ENCODE data around the gene ENTPD5.

Gene ENTPD5

GRCh38 chr14:74019408-74020137, 485 bp upstream of the ENTPD5 start:
- Histone ChIP-seq H3K9me3 (ENCODE audit: control insufficient read depth, insufficient read depth, low read depth, low read length) (no peaks in the 10 kb centered on the region), H3K4me1 (ENCODE audit: control insufficient read depth, insufficient read depth, low read length) (0 out of 2 replicates have a peak, but pooled peaks cover 2% of the 10 kb centered on the region), H3K36me3 (ENCODE audit: control insufficient read depth in 2 of 2, insufficient read depth in 1 of 2, low read length in 2 of 2) (peaks cover 0 to 4% of the 10 kb centered on the region in 2 experiments; a peak in 1 of 3 replicates), H3K4me3 (ENCODE audit: low read depth, low read length) (peak overlapping the region; percentile 93), H3K27ac (ENCODE audit: extremely low read depth, low read depth, low read length) (peak overlapping the region; percentile 85; the same call in 1 of the 2 replicates)
- POLR2A ChIA-PET, result interaction anchor here (1.2 kb wide), 1 partner anchor 168 kb away, joined by 3 read pairs; the partner anchor contains the start of gene PTGR2
- peak; percentile 84; the same call in 1 of the 2 replicates for TF ChIP-seq HIC1 (tag by site-specific recombination; IDR thresholded peaks at IDR 0.05)
- no peak for TF ChIP-seq PRDM6 (tag by site-specific recombination; IDR thresholded peaks at IDR 0.05)
- no peak for TF ChIP-seq FEZF1 (tag by site-specific recombination; IDR thresholded peaks at IDR 0.05)
- no peak for TF ChIP-seq BCL6B (tag by site-specific recombination; IDR thresholded peaks at IDR 0.05)
- no peak for TF ChIP-seq ZSCAN30 (tag by site-specific recombination; IDR thresholded peaks at IDR 0.05)
- TF ChIP-seq ZXDB (tag by site-specific recombination; IDR thresholded peaks at IDR 0.05), result 0 out of 2 replicates have a peak, but pooled peaks have one; percentile 7
- TF ChIP-seq ZNF747 (tag by site-specific recombination; IDR thresholded peaks at IDR 0.05), result no peak
- CTCF ChIA-PET, result no interaction called here

- peaks cover 4 to 5% of the 10 kb centered on the region in 2 experiments; a peak in 2 of 3 replicates for H3K36me3 ChIP-seq (ENCODE audit: control insufficient read depth in 2 of 2, insufficient read depth in 1 of 2, low read length in 2 of 2)
- TF ChIP-seq SP7 (tag by site-specific recombination; IDR thresholded peaks at IDR 0.05), result no peak
- peak; percentile 47; the same call in 1 of the 2 replicates for TF ChIP-seq PRDM1 (tag by site-specific recombination; IDR thresholded peaks at IDR 0.05)
- no peak for TF ChIP-seq ZNF335 (tag by site-specific recombination; conservative IDR thresholded peaks at IDR 0.05)
- 0 out of 2 replicates have a peak, but pooled peaks have one; percentile 2 for TF ChIP-seq ZNF561 (tag by site-specific recombination; IDR thresholded peaks at IDR 0.05; ENCODE audit: borderline replicate concordance)
- TF ChIP-seq KLF17 (tag by site-specific recombination; IDR thresholded peaks at IDR 0.05), result peak; percentile 13; the same call in 1 of the 2 replicates
- TF ChIP-seq WT1 (tag by site-specific recombination; IDR thresholded peaks at IDR 0.05), result peak; percentile 90
- no peaks in the 10 kb centered on the region for H3K9me3 ChIP-seq (ENCODE audit: control insufficient read depth, insufficient read depth, low read depth, low read length)
- H3K4me3 ChIP-seq (ENCODE audit: low read depth, low read length), result peak overlapping the region; percentile 93
- CTCF ChIA-PET, result interaction anchor here (1.1 kb wide), 1 partner anchor 21 kb away, joined by 5 read pairs; no protein-coding TSS in a partner anchor
- H3K27ac ChIP-seq (ENCODE audit: extremely low read depth, low read depth, low read length), result peak overlapping the region; percentile 85; the same call in 1 of the 2 replicates
- POLR2A ChIA-PET, result interaction anchor here (1.1 kb wide), 1 partner anchor 560 kb away, joined by 5 read pairs; the partner anchor contains the start of gene NUMB
- H3K4me1 ChIP-seq (ENCODE audit: control insufficient read depth, insufficient read depth, low read length), result 0 out of 2 replicates have a peak, but pooled peaks cover 2% of the 10 kb centered on the region
Observed at GRCh38 chr14:74018174-74018585, 908 bp downstream of the ENTPD5 start.

- Histone ChIP-seq H3K4me3 (ENCODE audit: low read depth, low read length) (no peak overlapping the region), H3K4me1 (ENCODE audit: control insufficient read depth, insufficient read depth, low read length) (0 out of 2 replicates have a peak, but pooled peaks cover 2% of the 10 kb centered on the region), H3K36me3 (ENCODE audit: control insufficient read depth in 2 of 2, insufficient read depth in 1 of 2, low read length in 2 of 2) (peaks cover 9 to 11% of the 10 kb centered on the region in 2 experiments; a peak in 2 of 3 replicates), H3K9me3 (ENCODE audit: control insufficient read depth, insufficient read depth, low read depth, low read length) (no peaks in the 10 kb centered on the region), H3K27ac (ENCODE audit: extremely low read depth, low read depth, low read length) (no peak overlapping the region)
- CTCF ChIA-PET, result interaction anchor here (0.6 kb wide), 1 partner anchor 470 kb away, joined by 4 read pairs; no protein-coding TSS in a partner anchor
- POLR2A ChIA-PET, result no interaction called here
- TF ChIP-seq KLF16 (tag by site-specific recombination; IDR thresholded peaks at IDR 0.05) (no peak), ZBTB21 (tag by site-specific recombination; IDR thresholded peaks at IDR 0.05) (no peak), ZNF621 (tag by site-specific recombination; IDR thresholded peaks at IDR 0.05) (no peak), PRDM6 (tag by site-specific recombination; IDR thresholded peaks at IDR 0.05) (no peak), ZNF488 (tag by site-specific recombination; IDR thresholded peaks at IDR 0.05) (no peak), ZNF514 (tag by site-specific recombination; IDR thresholded peaks at IDR 0.05) (no peak), ZBTB8A (tag by site-specific recombination; IDR thresholded peaks at IDR 0.05) (no peak)
Observed at GRCh38 chr14:74015963-74016362, 3.1 kb downstream of the ENTPD5 start.
